HG03025 (cell line): Measurements from ENCODE around the gene GGTLC2.
"Not testable (repeated sequence)": the region's sequence is repeated elsewhere in the genome, so short reads cannot be mapped to it uniquely, and the experiment has no call there.

Source experiments
- ATAC-seq: cut with Tn5 transposase; IDR thresholded peaks from one replicate; pipeline ENCODE4 v1.9.1; 2021; ENCODE audit warnings: mild to moderate bottlenecking, moderate library complexity; ENCODE audit not compliant: unreplicated experiment, low FRiP score

Gene GGTLC2

DNA sequence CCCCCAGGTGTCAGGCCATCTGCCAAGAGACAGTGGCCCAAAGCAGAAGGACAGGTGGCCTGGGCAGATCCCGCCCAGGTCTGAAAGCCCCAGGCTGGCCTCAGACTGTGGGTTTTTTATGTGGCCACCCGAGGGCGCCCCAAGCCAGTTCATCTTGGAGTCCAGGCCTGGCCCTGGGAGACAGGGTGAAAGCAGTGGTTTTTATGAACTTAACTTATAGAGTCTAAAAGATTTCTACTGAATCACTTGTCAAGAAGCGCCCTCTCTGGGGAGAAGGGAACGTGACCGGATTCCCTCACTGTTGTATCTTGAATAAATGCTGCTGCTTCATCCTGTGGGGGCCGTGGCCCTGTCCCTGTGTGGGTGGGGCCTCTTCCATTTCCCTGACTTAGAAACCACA lies 8.2 kb upstream of the GGTLC2 start:
- not testable (repeated sequence) for ATAC-seq

DNA sequence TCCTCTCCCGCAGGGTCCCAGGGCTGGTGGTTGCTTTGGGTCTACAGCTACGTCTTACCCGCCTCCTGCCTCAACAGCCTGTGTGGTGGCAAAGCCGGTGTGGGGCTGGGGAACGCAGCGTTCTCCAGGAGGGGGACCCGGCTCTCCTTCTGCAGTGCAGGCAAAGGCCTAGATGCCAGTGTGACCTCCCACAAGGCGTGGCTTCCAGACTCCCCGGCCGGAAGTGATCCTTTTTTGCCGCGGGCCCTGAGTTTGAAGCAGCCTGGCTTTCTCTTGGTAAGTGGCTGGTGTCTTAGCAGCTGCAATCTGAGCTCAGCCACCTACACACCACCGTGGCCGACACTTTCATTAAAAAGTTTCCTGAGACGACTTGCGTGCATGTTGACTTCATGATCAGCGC lies 6.1 kb upstream of the GGTLC2 start:
- ATAC-seq, result not testable (repeated sequence)

DNA sequence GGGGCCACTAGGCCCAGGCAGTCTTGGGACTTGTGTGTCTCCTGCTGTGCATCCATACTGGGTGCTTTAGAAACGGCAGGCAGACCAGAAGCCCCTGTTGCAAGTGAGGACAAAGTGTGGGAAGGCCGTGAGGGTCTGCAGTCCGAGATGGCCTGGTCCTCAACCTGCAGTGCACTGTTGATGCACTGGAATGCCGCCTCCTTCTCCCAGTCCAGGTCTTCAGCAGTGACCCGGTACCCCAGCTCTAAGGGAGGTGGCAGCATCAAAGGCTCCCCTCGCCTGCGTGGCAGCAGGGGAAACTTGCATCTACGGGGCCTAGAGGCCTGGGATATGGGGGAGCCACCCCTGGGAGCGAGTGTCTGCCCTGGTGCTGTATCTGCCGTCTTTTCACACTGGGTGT lies 2.2 kb upstream of the GGTLC2 start:
- not testable (repeated sequence) for ATAC-seq

DNA sequence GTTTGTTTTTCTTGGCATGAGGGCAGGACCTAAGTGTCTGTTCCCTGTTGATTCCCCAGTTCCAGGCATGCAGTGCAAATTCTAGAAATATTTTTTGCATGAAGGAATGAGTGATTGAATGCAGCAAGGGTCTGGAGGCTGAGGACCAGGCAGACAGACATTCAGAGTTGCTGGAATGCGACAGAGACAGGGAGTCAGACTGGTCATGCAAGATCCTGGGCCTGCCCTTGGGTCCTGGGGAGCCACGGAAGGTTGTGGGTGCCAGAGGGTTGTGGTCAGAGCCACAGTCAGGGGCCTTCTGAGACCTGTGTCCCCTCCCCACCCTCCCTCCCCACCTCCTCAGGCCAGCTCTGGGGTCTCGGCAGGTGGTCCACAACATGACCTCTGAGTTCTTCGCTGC lies 1.6 kb downstream of the GGTLC2 start:
- not testable (repeated sequence) for ATAC-seq

DNA sequence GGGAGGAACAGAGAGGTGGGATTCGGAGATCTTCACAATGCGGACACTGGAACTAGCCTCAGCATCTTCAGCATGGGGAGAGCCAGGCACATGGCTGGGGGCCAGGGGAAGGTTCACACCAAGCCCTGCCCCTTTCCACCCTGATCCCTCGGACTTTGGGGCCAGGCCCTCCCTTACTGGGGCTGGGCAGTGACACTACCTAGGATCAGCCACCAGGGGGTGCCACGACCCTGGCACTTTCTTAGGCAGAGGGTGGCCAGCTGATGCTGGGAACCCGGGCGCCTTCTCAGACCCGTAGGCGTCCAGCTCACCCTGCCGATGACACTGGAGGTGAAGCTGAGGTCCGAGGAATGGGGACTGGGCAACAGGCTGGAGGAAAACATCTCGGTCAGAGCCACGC lies 3.5 kb downstream of the GGTLC2 start:
- ATAC-seq, result not testable (repeated sequence)

DNA sequence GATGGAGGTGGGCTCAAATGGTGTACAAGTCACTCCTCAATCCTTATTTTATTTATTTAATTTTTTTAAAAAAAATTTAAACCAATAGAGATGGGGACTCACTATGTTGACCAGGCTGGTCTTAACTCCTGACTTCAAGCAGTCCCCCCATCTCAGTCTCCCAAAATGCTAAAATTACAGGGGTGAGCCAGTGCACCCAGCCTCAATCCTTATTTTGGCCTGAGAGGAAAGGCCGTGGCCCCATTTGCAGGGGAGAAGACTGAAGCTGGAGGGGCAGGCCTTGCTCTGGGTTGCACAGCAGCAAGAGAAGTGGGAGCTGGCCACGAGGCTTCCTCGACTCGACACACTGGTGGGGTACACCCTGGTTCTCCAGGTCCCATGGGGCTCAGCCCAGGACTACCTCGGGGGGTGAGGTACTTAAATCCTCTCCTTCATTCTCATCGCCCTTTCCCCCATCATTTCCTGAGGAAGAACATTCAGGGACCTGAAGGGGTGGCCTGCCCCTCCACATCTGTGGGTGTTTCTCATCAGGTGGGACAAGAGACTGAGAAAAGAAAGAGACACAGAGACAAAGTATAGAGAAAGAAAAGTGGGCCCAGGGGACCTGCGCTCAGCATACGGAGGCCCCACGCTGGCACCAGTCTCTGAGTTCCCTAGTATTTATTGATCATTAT lies 4.6 kb downstream of the GGTLC2 start:
- not testable (repeated sequence) for ATAC-seq

DNA sequence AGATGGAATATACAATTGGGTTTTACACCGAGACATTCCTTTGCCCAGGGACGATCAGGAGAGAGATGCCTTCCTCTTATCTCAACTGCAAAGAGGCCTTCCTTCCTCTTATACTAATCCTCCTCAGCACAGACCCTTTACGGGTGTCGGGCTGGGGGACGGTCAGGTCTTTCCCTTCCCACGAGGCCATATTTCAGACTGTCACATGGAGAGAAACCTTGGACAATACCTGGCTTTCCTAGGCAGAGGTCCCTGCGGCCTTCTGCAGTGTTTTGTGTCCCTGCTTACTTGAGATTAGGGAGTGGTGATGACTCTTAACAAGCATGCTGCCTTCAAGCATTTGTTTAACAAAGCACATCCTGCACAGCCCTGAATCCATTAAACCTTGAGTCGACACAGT lies 5.3 kb downstream of the GGTLC2 start:
- ATAC-seq, result not testable (repeated sequence)

DNA sequence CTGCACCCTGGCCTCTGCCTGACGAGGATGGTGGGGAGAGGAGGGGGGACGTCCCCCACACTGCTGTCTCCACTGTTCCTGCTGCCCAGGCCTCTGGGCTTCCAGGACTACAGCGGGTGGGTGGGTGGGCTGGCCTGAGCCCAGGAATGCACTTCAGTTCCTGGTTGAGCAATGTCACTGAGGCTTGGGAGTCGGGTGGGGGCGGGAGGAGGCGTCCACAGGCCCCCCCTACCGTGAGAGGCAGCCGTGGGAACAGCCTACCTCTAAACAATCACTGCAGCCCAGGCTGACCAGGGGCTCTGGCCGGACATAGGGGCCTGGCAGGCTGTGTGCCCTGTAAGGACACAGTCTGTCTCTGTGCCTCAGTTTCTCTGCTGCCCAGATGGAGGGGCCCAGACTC lies 6.0 kb downstream of the GGTLC2 start:
- not testable (repeated sequence) for ATAC-seq

DNA sequence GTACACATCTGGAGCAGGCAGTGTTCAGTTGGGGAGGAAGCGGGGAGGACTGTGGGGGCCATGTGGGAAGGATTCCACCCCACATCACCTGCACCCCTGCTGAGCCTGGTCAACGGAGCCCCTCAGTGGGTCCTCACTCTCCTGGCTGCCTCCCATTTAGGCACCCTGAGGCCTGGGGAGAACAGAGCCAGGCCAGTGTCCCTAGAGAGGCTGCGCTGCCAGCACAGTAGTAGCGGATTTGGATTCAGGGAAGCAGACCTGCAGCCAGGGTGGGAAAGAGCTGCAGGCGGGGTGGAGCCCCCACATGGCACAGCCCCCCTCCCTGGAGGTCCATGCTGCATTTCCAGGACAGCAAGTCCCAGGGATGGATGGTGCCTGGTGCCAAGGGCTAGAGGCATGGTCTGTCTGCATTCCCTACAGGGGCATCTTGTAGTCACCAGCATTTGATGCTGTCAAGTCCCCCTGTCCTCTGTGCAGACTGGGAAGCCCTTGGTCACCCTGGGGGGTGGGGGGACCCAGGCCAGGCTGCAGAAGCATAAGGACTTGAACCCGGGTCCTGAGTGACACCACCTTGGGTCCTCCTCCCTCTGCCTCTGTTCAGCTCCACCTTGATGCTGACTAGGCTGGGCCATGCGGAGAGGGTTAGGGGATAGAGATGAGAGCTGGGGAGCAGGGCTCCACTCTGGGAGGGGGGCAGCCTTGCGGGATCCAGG lies 6.5 kb downstream of the GGTLC2 start:
- ATAC-seq, result not testable (repeated sequence)

DNA sequence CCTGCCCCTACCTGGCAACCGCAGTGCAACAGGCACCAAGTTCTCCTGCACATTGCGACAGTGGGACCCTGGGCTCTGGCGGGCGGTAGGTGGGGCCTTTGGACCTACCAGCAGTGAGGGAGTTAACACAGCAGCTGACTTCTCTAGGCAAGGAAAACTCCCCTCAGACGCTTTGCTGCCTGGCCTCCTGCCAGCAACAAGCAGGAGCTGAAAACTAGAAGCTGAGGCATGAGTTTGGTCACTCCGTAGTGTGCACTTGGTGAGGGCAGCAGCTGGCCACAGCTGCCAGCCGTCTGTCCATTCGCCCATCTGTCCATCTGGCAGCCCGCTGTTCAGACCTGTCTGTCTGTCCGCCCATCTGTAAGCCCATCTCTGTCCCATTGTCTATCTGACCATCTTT lies 7.2 kb downstream of the GGTLC2 start:
- not testable (repeated sequence) for ATAC-seq

DNA sequence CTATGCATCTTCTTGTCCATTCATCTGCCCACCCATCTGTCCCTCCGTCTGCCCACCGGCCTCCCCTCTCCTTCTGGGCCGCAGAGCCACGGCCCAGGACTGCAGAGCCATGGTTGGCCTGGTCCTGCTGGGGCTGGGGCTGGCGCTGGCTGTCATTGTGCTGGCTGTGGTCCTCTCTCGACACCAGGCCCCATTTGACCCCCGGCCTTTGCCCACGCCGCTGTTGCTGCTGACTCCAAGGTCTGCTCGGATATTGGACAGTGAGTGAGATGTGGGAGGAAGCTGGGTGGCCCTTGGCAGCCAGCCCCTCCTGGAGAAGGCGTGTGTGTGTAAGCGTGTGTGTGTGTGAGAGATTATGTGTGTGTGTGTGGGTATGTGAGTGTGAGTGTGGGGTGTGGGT lies 7.7 kb downstream of the GGTLC2 start:
- not testable (repeated sequence) for ATAC-seq

DNA sequence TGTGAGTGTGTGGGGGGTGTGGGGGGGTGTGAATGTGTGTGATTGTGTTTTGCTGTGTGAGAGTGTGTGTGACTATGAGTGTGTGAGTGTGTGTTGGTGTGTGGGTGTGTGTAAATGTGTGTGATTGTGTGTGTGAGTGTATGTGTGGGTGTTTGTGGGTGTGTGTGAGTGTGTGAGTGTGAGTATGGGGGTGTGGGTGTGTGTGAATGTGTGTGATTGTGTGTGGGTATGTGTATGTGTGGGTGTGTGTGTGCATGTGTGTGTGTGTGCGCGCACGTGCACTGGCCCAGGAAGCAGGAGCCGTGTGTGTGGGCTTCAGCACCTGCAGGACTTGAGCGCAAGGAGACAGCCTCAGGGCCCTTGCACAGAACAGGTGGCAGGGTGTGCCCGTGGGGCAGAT lies 8.2 kb downstream of the GGTLC2 start:
- ATAC-seq, result not testable (repeated sequence)

DNA sequence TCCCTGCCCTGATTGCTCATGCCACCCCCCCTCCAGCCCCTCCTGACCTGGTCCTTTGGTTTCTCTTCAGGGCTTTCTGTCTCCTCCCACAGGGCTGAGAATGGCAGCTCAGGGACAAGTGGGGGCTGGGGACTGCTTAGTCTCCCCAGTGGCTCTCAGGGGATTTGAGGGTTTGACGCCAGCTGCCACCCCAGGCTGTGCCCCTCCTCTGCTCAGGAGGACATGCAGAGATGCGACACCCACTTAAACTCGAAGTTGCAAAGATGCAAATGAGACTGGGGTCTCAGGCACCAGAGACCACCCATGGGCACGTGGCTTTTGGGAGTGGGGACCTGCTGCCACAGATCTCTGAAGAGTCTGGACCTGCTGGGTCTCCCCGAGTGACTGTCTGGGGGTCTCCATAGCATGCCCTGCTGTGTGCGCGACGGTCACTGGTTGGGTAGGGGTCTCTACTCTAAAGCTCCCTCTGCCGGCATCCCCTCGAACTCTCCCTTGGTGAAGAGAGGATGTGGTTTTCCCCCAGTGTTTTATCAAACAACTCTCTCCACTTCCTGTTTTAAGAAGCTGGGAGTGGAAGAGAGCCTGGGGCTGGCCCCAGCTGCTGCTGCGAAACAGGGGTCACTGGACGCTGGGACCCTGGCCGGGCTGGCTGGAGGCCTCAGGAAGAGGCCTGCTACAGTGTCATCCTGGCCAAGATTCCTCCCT lies 9.4 kb downstream of the GGTLC2 start:
- ATAC-seq, result not testable (repeated sequence)

DNA sequence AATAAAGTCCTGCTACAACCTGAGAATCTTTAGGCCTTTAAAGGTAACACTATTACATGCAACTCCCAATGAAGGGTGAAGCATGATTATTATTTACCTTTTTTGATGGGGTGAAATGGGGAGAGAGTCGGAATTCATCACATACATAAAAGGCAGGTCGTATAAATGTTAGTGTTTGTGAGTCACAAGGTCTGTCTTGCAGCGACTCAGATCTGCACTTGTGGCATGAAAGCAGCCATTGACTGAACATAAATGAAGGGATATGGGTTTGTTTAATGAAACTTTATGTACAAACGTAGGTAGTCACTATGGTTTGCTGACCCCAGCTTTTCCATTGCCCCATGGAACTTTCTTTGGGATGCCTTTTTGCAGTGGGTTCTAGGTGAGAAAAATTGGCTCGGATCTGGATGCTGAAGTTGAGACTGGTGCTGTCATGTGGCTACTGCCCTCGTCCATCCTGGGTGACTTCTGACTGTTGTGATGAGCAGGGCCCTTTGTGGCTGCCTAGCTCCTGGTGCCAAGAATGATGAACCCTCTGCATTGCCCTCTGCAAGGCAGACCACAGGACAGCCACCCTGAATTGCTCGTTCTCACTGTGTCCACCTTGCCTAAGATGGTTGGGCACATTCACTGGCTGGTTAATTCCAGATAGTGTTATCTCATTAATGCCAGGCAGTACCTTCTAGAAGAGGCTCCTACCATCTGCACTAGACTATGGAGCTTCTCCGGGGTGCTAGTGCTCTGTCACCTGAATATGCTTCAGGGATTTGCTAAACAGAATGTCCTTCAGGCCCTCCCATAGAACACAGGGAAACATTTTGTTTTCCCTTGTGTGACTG lies 11.3 kb downstream of the GGTLC2 start:
- no peak for ATAC-seq

DNA sequence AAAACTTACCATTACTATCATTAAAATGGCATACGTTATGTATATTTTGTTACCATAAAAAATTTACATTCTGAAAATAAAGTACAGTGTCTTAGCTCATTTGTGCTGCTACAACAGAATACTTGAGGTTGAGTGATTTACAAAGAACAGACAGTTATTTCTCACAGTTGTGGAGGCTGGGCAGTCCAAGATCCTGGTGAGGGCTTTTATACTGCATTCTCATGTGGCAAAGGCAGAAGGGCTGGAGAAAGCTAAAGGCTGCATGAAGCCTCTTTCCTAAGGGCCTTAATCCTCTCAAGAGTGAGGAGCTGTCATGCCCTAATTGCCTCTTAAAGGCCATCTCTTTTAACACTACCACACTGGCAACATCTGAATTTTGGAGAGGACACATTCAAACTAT lies 13.3 kb downstream of the GGTLC2 start:
- ATAC-seq, result no peak

DNA sequence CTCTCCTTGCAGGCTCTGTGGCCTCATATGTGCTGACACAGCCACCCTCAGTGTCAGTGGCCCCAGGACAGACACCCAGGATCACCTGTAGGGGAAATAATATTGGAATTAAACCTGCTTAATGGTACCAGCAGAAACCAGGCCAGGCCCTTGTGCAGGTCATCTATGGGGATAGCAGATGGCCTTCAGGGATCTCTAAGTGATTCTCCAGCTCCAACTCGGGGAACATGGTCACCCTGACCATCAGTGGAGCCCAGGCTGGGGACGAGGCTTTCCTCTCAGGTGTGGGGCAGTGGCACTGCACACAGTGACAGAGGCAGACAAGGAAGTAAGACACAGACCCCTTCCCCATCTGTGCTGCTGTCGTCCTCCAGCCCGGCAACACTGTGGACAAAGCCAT lies 16.9 kb downstream of the GGTLC2 start:
- no peak for ATAC-seq

DNA sequence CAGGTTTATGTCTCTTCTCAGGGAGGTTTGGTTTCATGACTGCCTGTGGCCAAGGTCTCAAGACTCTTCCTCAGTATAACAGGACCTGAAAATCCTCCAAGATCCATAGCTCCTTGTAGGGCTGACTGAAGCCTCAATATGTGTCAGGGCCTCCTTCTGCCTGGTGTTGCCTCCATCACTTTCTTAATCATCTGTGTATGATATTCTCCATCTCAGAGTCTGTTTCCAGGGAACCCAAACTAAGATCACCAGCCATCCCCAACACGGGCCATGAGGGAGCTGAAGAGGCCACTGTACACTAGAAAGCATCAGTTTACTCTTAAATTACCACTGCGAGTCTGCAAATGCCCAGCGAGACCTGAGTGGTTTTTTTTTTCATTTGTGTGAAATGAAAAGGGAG lies 17.7 kb downstream of the GGTLC2 start:
- no peak for ATAC-seq

DNA sequence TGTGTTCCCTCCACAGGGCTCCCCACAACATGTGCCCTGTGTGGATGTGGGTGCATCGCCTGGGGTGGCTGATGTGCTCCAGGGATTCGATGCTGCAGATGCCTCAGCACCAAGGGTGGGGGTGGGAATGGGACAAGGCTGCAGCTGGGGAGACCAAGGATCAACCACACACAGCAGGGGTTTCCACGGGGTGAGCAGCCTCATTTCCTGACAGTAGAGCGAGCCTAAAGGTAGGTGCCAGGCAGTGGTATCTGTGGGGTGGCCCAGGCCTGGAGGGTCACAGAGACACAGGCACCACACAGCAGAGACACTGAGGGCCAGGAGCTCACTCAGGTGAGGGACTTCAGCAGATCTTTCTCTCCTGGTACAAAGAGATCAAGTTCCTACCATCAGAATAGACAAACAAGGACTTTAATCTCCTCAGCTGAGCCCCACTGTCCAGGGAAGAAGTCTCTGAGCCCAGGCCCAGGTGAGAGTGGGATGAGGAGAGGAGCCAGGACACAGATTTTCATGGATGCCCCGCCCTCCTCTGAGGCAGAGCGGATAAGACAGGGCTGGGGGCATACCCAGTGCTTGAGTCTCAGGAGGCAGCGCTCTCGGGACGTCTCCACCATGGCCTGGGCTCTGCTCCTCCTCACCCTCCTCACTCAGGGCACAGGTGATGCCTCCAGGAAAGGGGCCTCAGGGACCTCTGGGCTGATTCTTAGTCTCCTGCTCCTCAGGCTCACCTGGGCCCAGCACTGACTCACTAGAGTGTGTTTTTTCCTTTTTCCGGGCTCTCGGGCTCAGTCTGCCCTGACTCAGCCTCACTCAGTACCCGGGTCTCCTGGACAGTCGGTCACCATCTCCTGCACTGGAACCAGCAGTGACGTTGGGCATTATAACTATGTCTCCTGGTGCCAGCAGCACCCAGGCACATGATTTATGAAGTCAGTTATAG lies 19.7 kb downstream of the GGTLC2 start:
- ATAC-seq, result no peak

DNA sequence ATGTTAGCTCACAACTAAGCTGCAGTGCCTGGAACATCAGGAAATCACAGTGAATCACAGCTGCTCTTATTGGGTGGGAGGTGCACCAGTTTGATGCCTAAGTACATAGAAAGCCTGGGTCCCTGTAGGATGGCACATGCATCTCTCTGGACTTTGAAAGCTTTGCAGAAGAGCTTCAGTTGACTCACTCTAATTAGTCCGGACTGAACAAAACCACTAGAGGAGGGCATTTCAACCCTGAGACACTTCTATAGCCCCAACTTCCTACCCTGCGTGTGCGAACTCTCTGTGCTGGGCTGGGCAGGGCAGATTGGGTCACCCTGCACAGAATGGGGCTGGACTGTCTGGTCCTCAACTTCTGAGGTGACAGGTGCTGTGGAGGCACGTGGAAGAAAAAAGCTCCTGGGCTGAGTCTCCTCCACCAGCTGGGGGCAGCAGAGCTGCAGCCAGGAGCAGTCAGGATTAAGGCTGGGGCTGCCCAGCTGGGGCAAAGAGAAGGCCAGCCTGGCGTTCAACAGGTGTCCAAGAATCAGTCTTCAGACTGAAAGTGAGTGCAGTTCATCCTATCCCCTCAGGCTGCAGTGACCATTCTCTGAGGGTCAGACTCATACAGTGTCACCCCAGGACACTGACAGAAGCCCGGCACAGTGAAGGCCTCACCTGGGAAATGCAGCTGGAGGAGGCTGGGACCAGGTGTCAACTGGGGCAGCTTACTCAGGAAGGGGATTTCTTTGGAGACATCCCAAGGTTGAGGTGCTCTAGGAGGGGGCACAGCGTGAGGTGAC lies 22.1 kb downstream of the GGTLC2 start:
- no peak for ATAC-seq
